Mucosa of descending colon (tissue), 3 donors: ENCODE results near the gene USH1G. TPM values are rescaled to one million over a fixed set of nuclear protein-coding genes. Genes with fewer than 3 reads are reported as not detected.

Source experiments
- ATAC-seq: fragments of 200-7000 bp; cut with Tn5 transposase; one replicate; pipeline ENCODE4 v1.9.1; 2020; ENCODE audit warnings: mild to moderate bottlenecking, moderate library complexity
- DNase-seq, 3 donors: peaks; one replicate each; pipeline ENCODE4 v3.0.0-alpha.2; 2020
- H3K36me3 ChIP-seq: fragments of 200-600 bp; one replicate; pipeline ENCODE4 v1.8.0; 2021; ENCODE audit warnings: low read depth, mild to moderate bottlenecking
- H3K4me1 ChIP-seq: fragments of 200-600 bp; one replicate; pipeline ENCODE4 v1.8.0; 2021; ENCODE audit warnings: low read depth, mild to moderate bottlenecking
- H3K4me3 ChIP-seq: fragments of 200-600 bp; one replicate; pipeline ENCODE4 v1.8.0; 2021; ENCODE audit warnings: mild to moderate bottlenecking
- H3K9me3 ChIP-seq: fragments of 200-600 bp; one replicate; pipeline ENCODE4 v1.8.0; 2021; ENCODE audit warnings: mild to moderate bottlenecking
- intact Hi-C, 2 donors: fragments of 100-400 bp; cut with DNase I in 1 of 2; cut with micrococcal nuclease in 1 of 2; formaldehyde crosslinking; loops; one replicate each; pipeline versions ENCODE4 v1.11.0 to v1.11.1; 2022; cut with DNase I, micrococcal nuclease
- total RNA-seq, 3 donors: library from RNA; stranded (reverse); fragmentation: NEBNext Ultra II Directional in 2 of 3; extraction: Animal tissue kit (Norgen Biotek cat#: 25700) in 2 of 3; gene quantifications; one replicate each; pipeline versions ENCODE4 v1.2.1 to v1.2.4, GENCODE V29; 2021 to 2023
- TF ChIP-seq, protein P1 (sequence below): fragments of 200-600 bp; IDR thresholded peaks from one replicate; pipeline ENCODE4 v1.8.0; 2022; ENCODE audit warnings: antibody characterized with exemption, mild to moderate bottlenecking
- donor health status: DM: no; HTN: no; CAD: no; lungs with moderate emphysema.
- donor health status: DM: no; HTN: no; CAD: no.
- donor health status: DM: no; HTN: yes; CAD: no.

USH1G gene
- total RNA-seq, 3 donors from 2014 or later, result not detected

DNA sequence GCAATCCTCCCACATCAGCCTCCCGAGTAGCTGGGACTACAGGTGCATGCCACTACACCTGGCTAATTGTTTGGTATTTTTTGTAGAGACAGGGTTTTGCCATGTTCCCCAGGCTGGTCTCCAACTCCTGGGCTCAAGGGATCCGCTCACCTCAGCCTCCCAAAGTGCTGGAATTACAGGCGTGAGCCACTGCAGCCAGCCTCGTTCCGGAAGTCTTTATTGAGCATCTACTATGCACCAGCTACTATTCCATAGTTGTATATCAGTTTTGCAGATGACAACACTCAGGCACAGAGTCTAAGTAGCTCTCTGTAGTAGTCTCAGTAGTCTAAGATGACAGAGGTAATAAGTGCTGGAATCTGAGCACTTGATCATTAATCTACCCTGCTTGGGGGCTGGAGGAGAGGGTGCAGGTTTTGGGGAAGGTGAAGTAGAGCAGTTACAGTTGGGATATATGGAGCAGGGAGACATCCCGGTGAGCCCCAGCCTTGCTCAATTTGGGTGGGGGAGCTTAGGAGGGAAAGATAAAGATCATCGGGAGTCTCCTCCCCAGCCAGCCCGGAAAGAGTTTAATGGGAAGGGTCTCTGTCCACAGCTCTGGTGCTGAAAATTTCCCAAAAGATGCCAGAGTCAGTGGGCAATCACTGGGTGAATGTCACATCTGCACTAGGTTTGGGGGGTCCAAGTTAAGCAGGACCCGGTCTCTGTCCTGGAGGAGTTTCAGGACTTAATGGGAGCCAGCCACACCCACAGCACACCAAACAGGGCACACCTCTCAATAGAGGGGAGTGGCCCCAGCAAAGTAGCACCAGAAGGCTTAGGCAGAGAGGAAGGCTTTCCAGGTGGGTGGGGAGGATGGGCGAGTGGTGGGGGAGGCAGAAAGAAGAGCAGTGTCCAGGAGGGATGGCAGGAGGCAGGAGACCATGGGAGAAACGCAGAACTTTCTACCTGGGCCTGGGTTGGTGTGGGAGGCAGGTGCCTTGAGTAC lies 14.3 kb upstream of the USH1G start:
- no peak for DNase-seq

DNA sequence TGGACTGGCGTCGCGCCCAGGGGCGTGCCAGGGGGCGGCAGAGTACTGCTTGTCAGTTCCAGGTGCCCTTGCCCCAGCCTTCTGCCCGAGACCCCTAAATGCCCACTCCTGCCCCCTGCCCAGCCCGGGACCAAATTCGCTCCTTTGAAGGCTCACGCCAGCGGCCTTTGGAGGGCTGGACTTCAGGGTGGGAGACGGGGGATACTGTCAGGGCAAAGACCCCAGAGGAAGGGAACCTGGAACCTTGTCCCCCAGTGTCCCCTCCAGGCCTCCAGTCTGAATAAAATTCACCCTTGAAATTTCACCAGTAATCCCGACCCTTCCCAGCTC lies 13.4 kb upstream of the USH1G start:
- Histone ChIP-seq H3K4me1 (peaks cover 8% of the 10 kb centered on the region), H3K4me3 (no peak overlapping the region), H3K36me3 (no peaks in the 10 kb centered on the region), H3K9me3 (no peaks in the 10 kb centered on the region)
- ATAC-seq (no peak), DNase-seq (no peak)
- intact Hi-C loops, result no loop called here
- TF ChIP-seq, protein P1, sequence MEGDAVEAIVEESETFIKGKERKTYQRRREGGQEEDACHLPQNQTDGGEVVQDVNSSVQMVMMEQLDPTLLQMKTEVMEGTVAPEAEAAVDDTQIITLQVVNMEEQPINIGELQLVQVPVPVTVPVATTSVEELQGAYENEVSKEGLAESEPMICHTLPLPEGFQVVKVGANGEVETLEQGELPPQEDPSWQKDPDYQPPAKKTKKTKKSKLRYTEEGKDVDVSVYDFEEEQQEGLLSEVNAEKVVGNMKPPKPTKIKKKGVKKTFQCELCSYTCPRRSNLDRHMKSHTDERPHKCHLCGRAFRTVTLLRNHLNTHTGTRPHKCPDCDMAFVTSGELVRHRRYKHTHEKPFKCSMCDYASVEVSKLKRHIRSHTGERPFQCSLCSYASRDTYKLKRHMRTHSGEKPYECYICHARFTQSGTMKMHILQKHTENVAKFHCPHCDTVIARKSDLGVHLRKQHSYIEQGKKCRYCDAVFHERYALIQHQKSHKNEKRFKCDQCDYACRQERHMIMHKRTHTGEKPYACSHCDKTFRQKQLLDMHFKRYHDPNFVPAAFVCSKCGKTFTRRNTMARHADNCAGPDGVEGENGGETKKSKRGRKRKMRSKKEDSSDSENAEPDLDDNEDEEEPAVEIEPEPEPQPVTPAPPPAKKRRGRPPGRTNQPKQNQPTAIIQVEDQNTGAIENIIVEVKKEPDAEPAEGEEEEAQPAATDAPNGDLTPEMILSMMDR, result no peak

More for the DNA sequence above, 14.3 kb upstream of the USH1G start:
- Histone ChIP-seq H3K9me3 (no peaks in the 10 kb centered on the region), H3K4me3 (no peak overlapping the region), H3K36me3 (no peaks in the 10 kb centered on the region), H3K4me1 (peaks cover 8% of the 10 kb centered on the region)
- intact Hi-C loops, result no loop called here
- peak; percentile 39 for ATAC-seq
- TF ChIP-seq, protein P1, result no peak

DNA sequence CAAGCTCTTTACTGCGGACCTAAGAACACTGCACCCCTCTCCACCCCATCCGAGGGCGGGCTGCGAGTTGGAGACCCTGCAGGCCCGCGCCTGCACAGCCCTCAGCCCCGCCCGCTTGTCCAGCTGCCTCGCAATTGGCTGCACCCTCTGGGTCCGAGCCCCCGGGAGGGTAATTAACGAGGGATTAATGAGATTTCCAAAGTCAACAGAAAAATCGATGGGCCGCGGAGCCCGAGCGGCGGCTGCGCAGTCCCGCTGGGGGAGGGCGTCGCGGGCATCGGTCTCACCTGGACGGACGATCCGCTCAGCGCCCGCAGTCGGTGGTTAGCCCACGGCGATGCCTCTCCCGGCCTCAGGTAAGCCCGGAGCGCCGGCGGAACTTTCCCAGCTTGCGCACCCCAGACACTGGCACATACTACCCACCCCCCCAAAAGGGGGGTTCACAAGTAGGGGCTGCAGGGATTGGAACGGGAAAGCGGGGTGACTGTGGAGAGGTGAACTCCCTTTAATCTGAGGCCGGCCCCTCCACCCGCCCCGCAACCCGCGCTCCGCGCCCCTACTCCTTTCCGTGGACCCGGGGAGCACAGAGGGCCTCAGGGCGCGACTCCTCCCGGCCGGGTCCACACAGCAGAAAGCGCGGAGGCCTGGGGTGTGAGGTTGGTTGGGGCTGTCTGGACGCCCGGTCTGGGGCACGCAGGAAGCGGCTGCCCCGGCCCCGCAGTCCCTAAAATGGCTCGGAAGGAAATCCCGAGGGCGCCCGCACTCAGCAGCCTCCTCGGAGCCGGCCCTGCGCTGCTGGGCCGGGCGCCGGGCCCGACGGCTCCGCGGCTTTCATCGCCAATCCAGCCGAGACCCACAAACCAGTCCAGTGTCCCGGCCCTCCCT lies 12.8 kb upstream of the USH1G start, which contains the start of gene OTOP3:
Gene OTOP3, plus strand, starts transcription at position 314 of the 885 bp plus-strand sequence. Its CDS starts 24 bp downstream, at position 338.
- H3K4me3 ChIP-seq, result no peak within 1 kb of the TSS
- no peaks in the 10 kb centered on the region for H3K36me3 ChIP-seq
- ATAC-seq (peak; percentile 23), DNase-seq (no peak)
- no peaks in the 10 kb centered on the region for H3K9me3 ChIP-seq
- TF ChIP-seq, protein P1, result no peak
- intact Hi-C loops, result no loop called here
- peaks cover 8% of the 10 kb centered on the region for H3K4me1 ChIP-seq

DNA sequence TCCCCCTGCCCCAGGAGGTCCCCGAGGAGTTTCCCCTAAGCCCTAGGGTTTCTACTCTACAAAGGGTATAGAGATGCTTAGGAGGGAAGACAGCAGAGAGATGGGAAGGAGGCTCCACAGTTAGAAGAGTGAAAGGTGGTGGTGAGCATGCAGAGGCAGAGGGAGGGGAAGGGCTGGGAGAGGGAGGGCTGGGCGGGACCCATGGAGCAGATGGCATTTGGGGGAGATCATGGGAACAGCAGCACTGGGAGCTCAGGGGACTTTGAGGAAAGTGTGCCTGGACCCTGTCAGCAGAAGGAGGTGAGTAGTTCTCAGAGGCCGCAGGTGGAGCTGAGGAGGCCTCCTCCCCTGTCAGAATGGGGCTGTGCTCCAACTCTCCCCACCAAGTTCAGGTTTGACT lies 12.0 kb upstream of the USH1G start:
- ATAC-seq (no peak), DNase-seq (no peak)
- intact Hi-C loops, result no loop called here

DNA sequence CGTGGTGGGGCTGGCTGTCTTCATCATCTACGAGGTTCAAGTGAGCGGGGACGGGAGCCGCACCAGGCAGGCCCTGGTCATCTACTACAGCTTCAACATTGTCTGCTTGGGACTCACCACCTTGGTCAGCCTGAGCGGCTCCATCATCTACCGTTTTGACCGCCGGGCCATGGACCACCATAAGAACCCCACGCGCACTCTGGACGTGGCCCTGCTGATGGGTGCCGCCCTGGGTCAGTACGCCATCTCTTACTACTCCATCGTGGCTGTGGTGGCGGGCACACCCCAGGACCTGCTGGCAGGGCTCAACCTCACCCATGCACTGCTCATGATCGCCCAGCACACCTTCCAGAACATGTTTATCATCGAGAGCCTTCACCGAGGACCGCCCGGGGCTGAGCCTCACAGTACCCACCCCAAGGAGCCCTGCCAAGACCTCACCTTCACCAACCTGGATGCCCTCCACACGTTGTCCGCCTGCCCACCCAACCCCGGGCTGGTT lies 7.5 kb upstream of the USH1G start:
- no peaks in the 10 kb centered on the region for H3K36me3 ChIP-seq
- intact Hi-C loops, result no loop called here
- ATAC-seq (no peak), DNase-seq (no peak)
- TF ChIP-seq, protein P1, result no peak
- no peak overlapping the region for H3K4me3 ChIP-seq
- H3K9me3 ChIP-seq, result no peaks in the 10 kb centered on the region
- no peaks in the 10 kb centered on the region for H3K4me1 ChIP-seq

More for the DNA sequence above, 12.0 kb upstream of the USH1G start:
- Histone ChIP-seq H3K36me3 (no peaks in the 10 kb centered on the region), H3K9me3 (no peaks in the 10 kb centered on the region), H3K4me3 (no peak overlapping the region), H3K4me1 (peaks cover 8% of the 10 kb centered on the region)
- TF ChIP-seq, protein P1, result no peak
